Neuronal stem cell (in vitro differentiated cells): ENCODE results near the gene CSRNP3.

ENCODE experiments used
- DNase-seq: peaks from one replicate; pipeline ENCODE4 v3.0.0-alpha.2; 2013; ENCODE audit warnings: low spot score
- H2AFZ ChIP-seq: one replicate; pipeline ENCODE4 v1.6.1; 2013; ENCODE audit warnings: mild to moderate bottlenecking, low read length, inconsistent platforms
- H2AK5ac ChIP-seq: 2 replicates; pipeline ENCODE4 v1.6.1; 2013; ENCODE audit warnings: low read depth, mild to moderate bottlenecking, inconsistent platforms, low read length, moderate library complexity, mixed read lengths
- H2BK120ac ChIP-seq: 2 replicates; pipeline ENCODE4 v1.6.1; 2013; ENCODE audit warnings: low read depth, mild to moderate bottlenecking, inconsistent platforms, low read length, moderate library complexity, mixed read lengths
- H2BK12ac ChIP-seq: one replicate; pipeline ENCODE4 v1.6.1; 2013; ENCODE audit warnings: low read length, inconsistent platforms
- H2BK15ac ChIP-seq: 2 replicates; pipeline ENCODE4 v1.6.1; 2013; ENCODE audit warnings: mild to moderate bottlenecking, low read length, inconsistent platforms, mixed read lengths
- H2BK5ac ChIP-seq: one replicate; pipeline ENCODE4 v1.6.1; 2013; ENCODE audit warnings: inconsistent platforms, mild to moderate bottlenecking, low read length, moderate library complexity
- H3K14ac ChIP-seq: one replicate; pipeline ENCODE4 v1.6.1; 2013; ENCODE audit warnings: low read length, inconsistent platforms
- H3K18ac ChIP-seq: 2 replicates; pipeline ENCODE4 v1.6.1; 2013; ENCODE audit warnings: low read length, inconsistent platforms
- H3K23ac ChIP-seq: 2 replicates; pipeline ENCODE4 v1.6.1; 2013; ENCODE audit warnings: low read depth, mild to moderate bottlenecking, mixed read lengths, low read length, inconsistent platforms; ENCODE audit not compliant: poor library complexity
- H3K27ac ChIP-seq: replicated peaks from 3 replicates; pipeline ENCODE4 v1.5.1; 2013; ENCODE audit warnings: low read length, inconsistent platforms
- H3K27me3 ChIP-seq, 3 experiments: 2 replicates each; pipeline ENCODE4 v1.6.1; 2013; ENCODE audit warnings: low read length in 3 of 3, mild to moderate bottlenecking in 2 of 3, inconsistent platforms in 1 of 3, low read depth in 1 of 3, mixed read lengths in 1 of 3, moderate library complexity in 1 of 3; ENCODE audit not compliant: control insufficient read depth in 3 of 3, insufficient read depth in 3 of 3
- H3K36me3 ChIP-seq, 2 donors: replicated peaks in 1 of 2; 2 replicates each; pipeline ENCODE4 v1.6.1; 2013; ENCODE audit warnings: low read length in 2 of 2; ENCODE audit not compliant: control insufficient read depth in 2 of 2, insufficient read depth in 2 of 2
- H3K4ac ChIP-seq: 2 replicates; pipeline ENCODE4 v1.6.1; 2013; ENCODE audit warnings: inconsistent platforms, mild to moderate bottlenecking, low read length, moderate library complexity
- H3K4me1 ChIP-seq, 2 donors: 1 replicate in 1 of 2; 2 replicates in 1 of 2; pipeline ENCODE4 v1.6.1; 2013; ENCODE audit warnings: low read length in 2 of 2, low read depth in 1 of 2; ENCODE audit not compliant: control insufficient read depth in 2 of 2, insufficient read depth in 1 of 2
- H3K4me2 ChIP-seq: one replicate; pipeline ENCODE4 v1.6.1; 2013; ENCODE audit warnings: mild to moderate bottlenecking, low read length, inconsistent platforms; ENCODE audit not compliant: insufficient read depth, poor library complexity, severe bottlenecking
- H3K4me3 ChIP-seq, 2 donors: 2 replicates each; pipeline ENCODE4 v1.5.1; 2013; ENCODE audit warnings: low read length in 2 of 2, mild to moderate bottlenecking in 2 of 2, inconsistent platforms in 1 of 2, moderate library complexity in 1 of 2
- H3K79me1 ChIP-seq: one replicate; pipeline ENCODE4 v1.6.1; 2013; ENCODE audit warnings: low read depth, mild to moderate bottlenecking, inconsistent platforms, low read length, moderate library complexity
- H3K9ac ChIP-seq: one replicate; pipeline ENCODE4 v1.6.1; 2013; ENCODE audit warnings: mild to moderate bottlenecking, low read depth, low read length, inconsistent platforms; ENCODE audit not compliant: poor library complexity
- H3K9me3 ChIP-seq, 2 donors: replicated peaks in 1 of 2; 2 replicates each; pipeline versions ENCODE3 to v1.6.1; 2013; ENCODE audit warnings: low read length in 2 of 2, mild to moderate bottlenecking in 2 of 2, inconsistent platforms in 1 of 2, low read depth in 1 of 2, mixed read lengths in 1 of 2, moderate library complexity in 1 of 2; ENCODE audit not compliant: control insufficient read depth in 2 of 2, insufficient read depth in 1 of 2
- H4K8ac ChIP-seq: one replicate; pipeline ENCODE4 v1.6.1; 2013; ENCODE audit warnings: low read depth, mild to moderate bottlenecking, inconsistent platforms, low read length, moderate library complexity
- H4K91ac ChIP-seq: one replicate; pipeline ENCODE4 v1.6.1; 2013; ENCODE audit warnings: low read length, low read depth, mild to moderate bottlenecking, inconsistent platforms; ENCODE audit not compliant: poor library complexity
- WGBS, 2 donors: extraction: QIAGEN DNeasy Blood & Tissue Kit; methylation state at CpG; one replicate each; pipeline ENCODE4 v1.1.7; 2013; ENCODE audit warnings: missing lambda C conversion rate in 2 of 2, mixed read lengths in 1 of 2; ENCODE audit not compliant: insufficient read length in 2 of 2, insufficient replicate concordance in 1 of 2; ENCODE audit errors: extremely low coverage in 2 of 2; 5-methylcytosine and 5-hydroxymethylcytosine counted together

CSRNP3 gene

GRCh38 chr2:165563468-165564225 is 94.1 kb downstream of the CSRNP3 start:
- Histone ChIP-seq H3K18ac (no peak overlapping the region), H2BK5ac (no peak overlapping the region), H3K9ac (no peak overlapping the region), H2AK5ac (no peak overlapping the region), H3K79me1 (no peaks in the 10 kb centered on the region), H4K8ac (no peak overlapping the region), H3K4me3 (no peak overlapping the region), H3K4me1 (peaks cover 2 to 4% of the 10 kb centered on the region in 2 donors), H3K14ac (no peak overlapping the region), H4K91ac (no peak overlapping the region), H3K23ac (no peak overlapping the region), H3K4me2 (no peak overlapping the region), H3K9me3 (no peaks in the 10 kb centered on the region), H2BK12ac (no peak overlapping the region), H3K4ac (no peak overlapping the region), H2BK120ac (no peak overlapping the region), H2AFZ (no peak overlapping the region), H2BK15ac (no peak overlapping the region), H3K27ac (no peak overlapping the region), H3K27me3 (no peaks in the 10 kb centered on the region), H3K36me3 (no peaks in the 10 kb centered on the region)
- no CpG with 5 or more reads among the region's 6 CpGs for WGBS, 2 donors
- no peak for DNase-seq

- Histone ChIP-seq H3K9me3 (no peaks in the 10 kb centered on the region), H2BK120ac (no peak overlapping the region), H3K14ac (no peak overlapping the region), H3K4ac (no peak overlapping the region), H2BK5ac (no peak overlapping the region), H2AK5ac (no peak overlapping the region), H3K27ac (no peak overlapping the region), H3K4me3 (no peak overlapping the region), H3K4me2 (no peak overlapping the region), H3K18ac (no peak overlapping the region), H3K9ac (no peak overlapping the region), H2AFZ (no peak overlapping the region), H3K27me3 (no peaks in the 10 kb centered on the region), H3K36me3 (no peaks in the 10 kb centered on the region), H3K4me1 (peaks cover 2 to 4% of the 10 kb centered on the region in 2 donors), H3K23ac (no peak overlapping the region), H3K79me1 (no peaks in the 10 kb centered on the region), H2BK12ac (no peak overlapping the region), H2BK15ac (no peak overlapping the region), H4K8ac (no peak overlapping the region), H4K91ac (no peak overlapping the region)
- no CpG with 5 or more reads among the region's 4 CpGs for WGBS, 2 donors
- DNase-seq = no peak
Measured at GRCh38 chr2:165566008-165566407, 96.5 kb downstream of the CSRNP3 start.

DNA sequence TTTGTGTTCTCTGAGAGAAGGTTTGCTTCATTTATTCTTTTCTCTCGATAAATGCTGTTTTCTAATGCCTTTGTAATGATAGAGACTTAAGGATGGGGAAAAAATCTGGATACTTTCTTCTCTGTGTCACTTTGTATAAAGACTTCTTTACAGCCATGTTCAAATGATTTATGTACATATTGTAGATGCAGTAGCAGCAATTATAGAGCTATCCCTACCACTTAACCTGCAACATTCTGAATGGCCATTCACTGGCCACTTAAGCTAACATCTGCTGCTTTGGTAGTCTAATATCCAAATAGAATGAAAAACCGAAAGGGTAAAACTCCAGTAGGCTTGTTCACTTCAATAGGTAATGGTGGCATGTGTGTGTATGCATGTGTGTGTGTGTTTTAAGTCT is 97.8 kb downstream of the CSRNP3 start:
- Histone ChIP-seq H4K91ac (no peak overlapping the region), H2BK5ac (no peak overlapping the region), H3K79me1 (no peaks in the 10 kb centered on the region), H2BK15ac (no peak overlapping the region), H2BK12ac (no peak overlapping the region), H3K4me1 (peaks cover 4% of the 10 kb centered on the region in 2 donors), H3K14ac (no peak overlapping the region), H3K4me3 (no peak overlapping the region), H3K27me3 (no peaks in the 10 kb centered on the region), H3K36me3 (no peaks in the 10 kb centered on the region), H3K27ac (no peak overlapping the region), H2BK120ac (no peak overlapping the region), H2AFZ (no peak overlapping the region), H3K4me2 (no peak overlapping the region), H3K18ac (no peak overlapping the region), H3K4ac (no peak overlapping the region), H3K9me3 (no peaks in the 10 kb centered on the region), H3K9ac (no peak overlapping the region), H3K23ac (no peak overlapping the region), H2AK5ac (no peak overlapping the region), H4K8ac (no peak overlapping the region)
- no CpG with 5 or more reads among the region's 2 CpGs for WGBS, 2 donors
- DNase-seq = no peak

DNA sequence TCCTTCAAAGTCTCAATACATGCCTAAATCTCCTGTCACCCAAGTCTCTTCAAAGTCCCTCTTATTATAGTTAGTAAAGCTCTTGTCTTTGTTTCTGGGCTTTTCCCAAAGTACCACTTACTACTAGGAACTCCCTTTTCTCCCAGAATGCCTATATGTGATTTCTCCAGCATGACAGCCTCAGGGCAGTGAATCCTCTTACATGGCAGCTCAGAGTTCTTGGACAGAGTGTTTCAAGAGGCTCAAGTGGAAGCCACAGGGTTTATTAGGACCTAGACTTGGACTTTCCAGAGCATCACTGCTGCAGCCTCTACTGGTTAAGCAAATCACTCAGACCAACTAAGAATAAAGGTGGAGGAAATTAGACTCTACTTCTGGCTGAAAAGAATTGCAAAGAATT is 98.9 kb downstream of the CSRNP3 start:
- no peak overlapping the region for H4K91ac ChIP-seq

More for the DNA sequence above, 98.9 kb downstream of the CSRNP3 start:
- no peak overlapping the region for H2BK12ac ChIP-seq
- no peak overlapping the region for H3K4ac ChIP-seq
- H3K9me3 ChIP-seq = no peaks in the 10 kb centered on the region
- no peak overlapping the region for H3K27ac ChIP-seq
- H3K18ac ChIP-seq = no peak overlapping the region
- no peak overlapping the region for H3K4me2 ChIP-seq
- no peaks in the 10 kb centered on the region for H3K36me3 ChIP-seq
- no peak overlapping the region for H2AFZ ChIP-seq
- no peak overlapping the region for H2AK5ac ChIP-seq
- no peak overlapping the region for H2BK5ac ChIP-seq
- H2BK15ac ChIP-seq = no peak overlapping the region
- DNase-seq = no peak
- no peak overlapping the region for H3K9ac ChIP-seq
- no peaks in the 10 kb centered on the region for H3K79me1 ChIP-seq
- H3K14ac ChIP-seq = no peak overlapping the region
- no peak overlapping the region for H4K8ac ChIP-seq
- H3K4me3 ChIP-seq = no peak overlapping the region
- H3K27me3 ChIP-seq = no peaks in the 10 kb centered on the region
- H2BK120ac ChIP-seq = no peak overlapping the region
- H3K23ac ChIP-seq = no peak overlapping the region
- H3K4me1 ChIP-seq = peaks cover 4% of the 10 kb centered on the region in 2 donors
